H9 (cell line): ENCODE measurements around the gene PTGFRN. TPM values are rescaled to one million over a fixed set of nuclear protein-coding genes. Genes with fewer than 3 reads are reported as not detected.

ENCODE experiments used
- DNase-seq: peaks from one replicate; pipeline ENCODE4 v3.0.0-alpha.2; 2017
- H2AFZ ChIP-seq: one replicate; pipeline ENCODE4 v1.6.1; 2013; ENCODE audit warnings: mild to moderate bottlenecking, low read length, control low read depth, moderate library complexity
- H2AK5ac ChIP-seq: 2 replicates; pipeline ENCODE4 v1.6.1; 2013; ENCODE audit warnings: low read length, control low read depth, mixed read lengths; ENCODE audit not compliant: insufficient read length
- H2BK120ac ChIP-seq: one replicate; pipeline ENCODE4 v1.6.1; 2013; ENCODE audit warnings: low read depth, mild to moderate bottlenecking, low read length, control low read depth, inconsistent platforms; ENCODE audit not compliant: poor library complexity, severe bottlenecking
- H2BK12ac ChIP-seq: 2 replicates; pipeline ENCODE4 v1.6.1; 2013; ENCODE audit warnings: low read length, control low read depth, mixed read lengths, low read depth; ENCODE audit not compliant: insufficient read length
- H2BK15ac ChIP-seq: 2 replicates; pipeline ENCODE4 v1.6.1; 2013; ENCODE audit warnings: low read depth, low read length, control low read depth
- H2BK20ac ChIP-seq: one replicate; pipeline ENCODE4 v1.6.1; 2013; ENCODE audit warnings: low read depth, mild to moderate bottlenecking, low read length, control low read depth, inconsistent platforms; ENCODE audit not compliant: poor library complexity, severe bottlenecking
- H2BK5ac ChIP-seq: 2 replicates; pipeline ENCODE4 v1.6.1; 2013; ENCODE audit warnings: low read length, control low read depth, mixed read lengths; ENCODE audit not compliant: insufficient read length
- H3K14ac ChIP-seq: 2 replicates; pipeline ENCODE4 v1.6.1; 2013; ENCODE audit warnings: low read length, control low read depth; ENCODE audit not compliant: insufficient read depth
- H3K18ac ChIP-seq: 2 replicates; pipeline ENCODE4 v1.6.1; 2013; ENCODE audit warnings: low read depth, mild to moderate bottlenecking, mixed read lengths, low read length, control low read depth; ENCODE audit not compliant: insufficient read length
- H3K23ac ChIP-seq: 2 replicates; pipeline ENCODE4 v1.6.1; 2013; ENCODE audit warnings: low read length, control low read depth, mixed read lengths, low read depth; ENCODE audit not compliant: insufficient read length
- H3K23me2 ChIP-seq: 2 replicates; pipeline ENCODE4 v1.6.1; 2013; ENCODE audit warnings: low read depth, mild to moderate bottlenecking, mixed read lengths, low read length, control low read depth; ENCODE audit not compliant: insufficient read length, poor library complexity, severe bottlenecking
- H3K27ac ChIP-seq: 2 replicates; pipeline ENCODE4 v1.5.1; 2013; ENCODE audit warnings: low read length, control low read depth, mixed read lengths, low read depth; ENCODE audit not compliant: insufficient read length
- H3K27me3 ChIP-seq: 2 replicates; pipeline ENCODE4 v1.6.1; 2013; ENCODE audit warnings: low read length, control low read depth, inconsistent platforms; ENCODE audit not compliant: insufficient read depth
- H3K4ac ChIP-seq: 2 replicates; pipeline ENCODE4 v1.6.1; 2013; ENCODE audit warnings: low read depth, mild to moderate bottlenecking, control low read depth, inconsistent platforms, low read length, moderate library complexity
- H3K4me1 ChIP-seq: 2 replicates; pipeline ENCODE4 v1.6.1; 2013; ENCODE audit warnings: low read length, control low read depth, inconsistent platforms; ENCODE audit not compliant: insufficient read depth
- H3K4me2 ChIP-seq: 2 replicates; pipeline ENCODE4 v1.6.1; 2013; ENCODE audit warnings: low read length, control low read depth, mixed read lengths; ENCODE audit not compliant: insufficient read length, insufficient read depth
- H3K56ac ChIP-seq: 2 replicates; pipeline ENCODE4 v1.6.1; 2013; ENCODE audit warnings: low read depth, mild to moderate bottlenecking, mixed read lengths, low read length, control low read depth; ENCODE audit not compliant: insufficient read length
- H3K79me1 ChIP-seq: 2 replicates; pipeline ENCODE4 v1.6.1; 2013; ENCODE audit warnings: low read depth, mild to moderate bottlenecking, moderate library complexity, low read length, control low read depth, inconsistent platforms; ENCODE audit not compliant: insufficient read depth, poor library complexity, severe bottlenecking
- H3K79me2 ChIP-seq: 2 replicates; pipeline ENCODE4 v1.6.1; 2013; ENCODE audit warnings: low read length, control low read depth, inconsistent platforms; ENCODE audit not compliant: insufficient read depth
- H3K9ac ChIP-seq: 2 replicates; pipeline ENCODE4 v1.6.1; 2013; ENCODE audit warnings: low read length, control low read depth, mixed read lengths; ENCODE audit not compliant: insufficient read length; ENCODE audit errors: extremely low read depth
- H3K9me3 ChIP-seq: one replicate; pipeline ENCODE4 v1.6.1; 2013; ENCODE audit warnings: low read depth, low read length, inconsistent platforms; ENCODE audit not compliant: control insufficient read depth
- H3T11ph ChIP-seq: one replicate; pipeline ENCODE4 v1.6.1; 2013; ENCODE audit warnings: mild to moderate bottlenecking, low read length, control low read depth, inconsistent platforms
- H4K20me1 ChIP-seq: one replicate; pipeline ENCODE4 v1.6.1; 2013; ENCODE audit not compliant: control insufficient read depth, insufficient read length, insufficient read depth
- H4K5ac ChIP-seq: 2 replicates; pipeline ENCODE4 v1.6.1; 2013; ENCODE audit warnings: low read depth, mild to moderate bottlenecking, mixed read lengths, low read length, control low read depth; ENCODE audit not compliant: insufficient read length
- H4K8ac ChIP-seq: replicated peaks from 2 replicates; pipeline ENCODE4 v1.6.1; 2013; ENCODE audit warnings: low read length, control low read depth, mixed read lengths, low read depth; ENCODE audit not compliant: insufficient read length
- H4K91ac ChIP-seq: 2 replicates; pipeline ENCODE4 v1.6.1; 2013; ENCODE audit warnings: low read depth, mild to moderate bottlenecking, moderate library complexity, mixed read lengths, low read length, control low read depth; ENCODE audit not compliant: insufficient read length
- H3K27ac Mint-ChIP-seq, 3 experiments: 2 replicates in 2 of 3; 3 replicates in 1 of 3; pipeline ENCODE4 v1.8.0; 2020 to 2021; ENCODE audit warnings: mixed read lengths in 3 of 3, mild to moderate bottlenecking in 1 of 3, moderate library complexity in 1 of 3
- H3K27me3 Mint-ChIP-seq: 2 replicates; pipeline ENCODE4 v1.8.0; 2021; ENCODE audit warnings: low read depth, mild to moderate bottlenecking, moderate library complexity, mixed read lengths
- H3K36me3 Mint-ChIP-seq, 3 experiments: 2 replicates in 2 of 3; 3 replicates in 1 of 3; pipeline ENCODE4 v1.8.0; 2020 to 2021; ENCODE audit warnings: low read depth in 3 of 3, mixed read lengths in 3 of 3; ENCODE audit not compliant: insufficient read depth in 1 of 3
- H3K4me1 Mint-ChIP-seq, 2 experiments: 2 replicates each; pipeline ENCODE4 v1.8.0; 2020; ENCODE audit warnings: mixed read lengths in 2 of 2
- H3K4me3 Mint-ChIP-seq, 2 experiments: 2 replicates in 1 of 2; 3 replicates in 1 of 2; pipeline ENCODE4 v1.8.0; 2020 to 2021; ENCODE audit warnings: mild to moderate bottlenecking in 2 of 2, mixed read lengths in 2 of 2, moderate library complexity in 1 of 2
- H3K9me3 Mint-ChIP-seq, 2 experiments: 2 replicates in 1 of 2; 3 replicates in 1 of 2; pipeline ENCODE4 v1.8.0; 2020; ENCODE audit warnings: mild to moderate bottlenecking in 2 of 2, mixed read lengths in 2 of 2, moderate library complexity in 1 of 2
- CTCF ChIP-seq: fragments of 200-600 bp; sonication (generic); conservative IDR thresholded peaks from 3 replicates; pipeline ENCODE4 v1.8.0; 2021; ENCODE audit warnings: antibody characterized with exemption, mild to moderate bottlenecking
- WGBS: extraction: QIAGEN DNeasy Blood & Tissue Kit; methylation state at CpG from one replicate; pipeline ENCODE4 v1.1.7; 2013; ENCODE audit warnings: missing lambda C conversion rate, low lambda C conversion rate, mixed read lengths; ENCODE audit not compliant: insufficient read length; ENCODE audit errors: extremely low coverage; 5-methylcytosine and 5-hydroxymethylcytosine counted together
- total RNA-seq: library from RNA; stranded (reverse); gene quantifications from 2 replicates; pipeline ENCODE4 v1.2.1, GENCODE V29; 2021

The PTGFRN gene
- total RNA-seq, 1 experiment from 2014 or later: 26.3 TPM

- Histone ChIP-seq H2BK20ac (no peak overlapping the region), H3K23me2 (no peaks in the 10 kb centered on the region), H3K56ac (no peak overlapping the region), H4K8ac (no peak overlapping the region), H3K18ac (no peak overlapping the region), H2BK15ac (no peak overlapping the region), H3K79me1 (no peaks in the 10 kb centered on the region), H4K91ac (no peak overlapping the region), H2AK5ac (no peak overlapping the region), H3K27ac (no peak overlapping the region), H2BK120ac (no peak overlapping the region), H2AFZ (no peak overlapping the region), H3K4ac (no peak overlapping the region), H4K20me1 (no peaks in the 10 kb centered on the region), H3K27me3 (no peaks in the 10 kb centered on the region), H4K5ac (no peak overlapping the region), H2BK12ac (no peak overlapping the region), H3K9ac (no peak overlapping the region), H3K23ac (no peak overlapping the region), H3K4me2 (no peak overlapping the region), H2BK5ac (no peak overlapping the region), H3K79me2 (peaks cover 4% of the 10 kb centered on the region; the same call in 1 of the 2 replicates), H3T11ph (no peak overlapping the region), H3K4me1 (peaks cover 13% of the 10 kb centered on the region; the same call in 1 of the 2 replicates), H3K14ac (no peak overlapping the region), H3K9me3 (no peaks in the 10 kb centered on the region)
- no peak for TF ChIP-seq CTCF
- DNase-seq: no peak
- Mint-ChIP-seq H3K9me3 (no peaks in the 10 kb centered on the region), H3K27ac (no peak overlapping the region), H3K4me3 (no peak overlapping the region), H3K36me3 (no peaks in the 10 kb centered on the region), H3K27me3 (no peaks in the 10 kb centered on the region), H3K4me1 (peaks cover 3 to 6% of the 10 kb centered on the region in 2 experiments; a peak in 3 of 4 replicates)
- no CpG with 5 or more reads among the region's 7 CpGs for WGBS
Measured at GRCh38 chr1:116914667-116915066, 5.0 kb downstream of the PTGFRN start.
